GDM1 (cell line): ENCODE data around the gene RUNX1.

Experiments used
- DNase-seq: peaks from one replicate; lab custom pipeline; 2025; lab: John Stamatoyannopoulos, UW

Gene RUNX1

DNA sequence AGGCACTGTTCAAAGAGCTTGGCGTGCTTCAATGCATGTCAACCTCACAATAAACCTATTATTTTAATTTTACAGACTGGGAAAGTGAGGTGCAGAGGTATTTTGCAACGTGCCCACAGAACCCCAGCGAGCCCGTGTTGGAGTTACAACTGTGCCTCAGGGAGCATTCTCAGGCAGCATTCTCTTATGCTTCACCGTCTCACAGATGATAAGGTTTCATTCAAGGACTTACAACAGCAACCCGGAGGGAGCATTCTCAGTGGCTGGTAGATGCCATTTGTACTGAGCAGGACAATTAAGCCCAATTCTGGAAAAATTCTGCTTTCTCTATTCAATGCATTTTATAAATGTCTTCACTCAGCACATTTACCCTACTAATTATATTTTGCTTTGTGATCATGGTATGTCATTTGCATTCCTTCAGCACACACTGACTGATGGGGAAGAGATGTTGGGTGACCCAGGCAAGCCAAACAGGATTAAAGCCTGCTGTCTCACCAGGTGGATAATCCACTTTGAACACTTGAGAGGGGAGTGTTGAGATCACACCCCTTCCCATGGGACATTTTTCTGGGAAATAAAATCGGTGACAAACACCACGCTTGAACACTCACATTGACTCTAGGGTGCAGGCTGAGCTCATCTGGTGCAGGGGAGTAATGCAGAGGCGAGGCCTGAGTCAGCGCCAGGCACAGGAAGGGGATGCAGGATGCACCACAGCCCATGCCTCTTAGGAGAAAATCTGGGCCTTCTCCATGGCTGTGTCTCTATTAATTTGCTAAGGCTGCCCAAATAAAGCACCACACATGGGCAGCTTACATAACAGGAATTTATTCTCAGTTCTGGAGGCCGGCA lies 266.4 kb downstream of the RUNX1 start:
- DNase-seq, result no peak

DNA sequence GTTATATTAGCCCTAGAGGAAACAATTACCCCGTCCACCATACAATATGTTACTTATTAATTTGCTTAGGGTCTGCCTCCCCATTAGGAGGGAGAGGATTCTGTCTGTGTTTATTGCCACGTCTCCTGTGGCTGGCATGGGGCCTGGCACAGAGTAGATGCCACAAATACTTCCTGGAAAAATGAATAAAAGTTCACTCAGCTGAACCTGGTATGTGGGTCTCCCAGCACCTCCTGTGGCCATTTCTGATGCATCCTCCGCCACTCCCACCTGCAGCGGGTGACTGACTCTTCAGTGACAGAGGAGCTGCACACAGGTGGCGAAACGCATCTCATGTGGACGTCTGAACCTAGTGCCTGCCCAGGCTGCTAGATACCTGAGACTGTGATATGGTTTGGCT lies 267.6 kb downstream of the RUNX1 start:
- DNase-seq, result no peak

DNA sequence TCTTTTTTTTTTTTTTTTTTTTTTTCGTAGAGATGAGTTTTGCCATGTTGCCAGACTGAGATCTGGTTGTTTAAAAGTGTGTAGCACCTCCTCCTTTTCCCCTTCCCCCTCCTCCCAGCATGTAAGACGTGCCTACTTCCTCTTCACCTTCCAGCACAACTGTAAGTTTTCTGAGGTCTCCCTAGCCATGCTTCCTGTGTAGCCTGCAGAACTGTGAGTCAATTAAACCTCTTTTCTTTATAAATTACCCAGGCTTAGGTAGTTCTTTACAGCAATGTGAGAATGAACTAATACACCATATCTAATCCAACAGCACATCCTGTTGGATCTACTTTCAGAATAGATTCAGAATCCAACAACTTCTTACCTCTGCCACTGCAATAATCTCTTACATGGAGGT lies 269.2 kb downstream of the RUNX1 start:
- DNase-seq, result no peak

DNA sequence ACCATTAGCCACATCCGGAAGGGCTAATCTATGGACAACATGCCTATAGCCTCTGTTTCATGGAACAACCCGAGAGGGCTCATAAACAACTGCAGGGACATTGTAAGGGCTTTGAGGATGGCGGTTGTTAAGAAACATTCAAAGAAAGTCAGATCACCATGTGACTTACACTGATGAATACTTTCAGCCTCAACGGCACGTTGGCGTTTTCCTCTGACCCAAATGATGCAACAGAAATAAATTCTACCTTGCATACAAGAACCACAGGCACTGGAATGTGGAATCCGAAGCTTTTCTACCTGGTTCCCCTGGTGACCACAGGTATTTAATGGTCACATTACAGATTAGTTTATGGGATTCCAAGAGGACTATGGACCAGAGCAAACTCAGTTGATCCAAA lies 273.3 kb downstream of the RUNX1 start:
- no peak for DNase-seq

DNA sequence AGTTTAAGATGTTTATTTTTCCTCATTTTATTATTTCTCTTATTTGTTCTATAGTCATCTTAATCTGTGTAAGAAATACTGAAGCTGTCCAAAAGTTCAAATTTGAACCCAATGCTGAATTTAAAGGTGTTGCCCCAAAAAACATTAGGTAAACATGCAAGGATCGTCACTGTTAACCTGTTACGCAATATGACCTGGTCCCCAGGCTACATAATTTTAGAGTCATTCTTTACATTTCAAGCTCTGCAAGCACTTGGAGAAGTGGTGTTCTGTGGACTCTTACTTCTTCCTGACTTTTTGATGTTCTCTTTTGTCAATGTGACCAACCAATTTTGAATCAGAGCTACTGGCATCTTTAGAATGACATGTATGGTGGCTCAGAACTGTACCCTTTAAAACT lies 274.4 kb downstream of the RUNX1 start:
- DNase-seq, result no peak

DNA sequence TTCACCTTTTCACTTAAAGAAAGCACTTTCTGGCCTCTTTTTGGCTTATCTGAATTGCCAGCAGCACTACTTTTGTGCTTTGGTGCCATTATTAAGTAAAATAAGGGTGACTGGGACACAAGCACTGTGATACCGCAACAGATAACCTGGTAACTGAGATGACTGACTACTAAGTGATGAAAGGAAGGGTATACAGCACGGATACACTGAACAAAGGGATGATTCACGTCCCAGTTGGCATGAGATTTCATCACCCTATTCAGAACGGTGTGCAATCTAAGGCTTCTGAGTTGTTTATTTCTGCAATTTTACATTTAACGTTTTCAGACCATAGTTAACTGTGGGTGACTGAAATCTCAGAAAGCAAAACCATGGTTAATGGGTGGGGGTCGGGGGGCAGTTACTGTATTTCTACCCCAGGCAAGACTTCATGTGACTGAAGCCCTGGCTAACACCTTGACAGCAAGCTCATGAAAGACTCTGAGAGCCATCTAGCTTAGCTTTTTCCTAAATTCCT lies 277.5 kb downstream of the RUNX1 start:
- DNase-seq, result no peak

DNA sequence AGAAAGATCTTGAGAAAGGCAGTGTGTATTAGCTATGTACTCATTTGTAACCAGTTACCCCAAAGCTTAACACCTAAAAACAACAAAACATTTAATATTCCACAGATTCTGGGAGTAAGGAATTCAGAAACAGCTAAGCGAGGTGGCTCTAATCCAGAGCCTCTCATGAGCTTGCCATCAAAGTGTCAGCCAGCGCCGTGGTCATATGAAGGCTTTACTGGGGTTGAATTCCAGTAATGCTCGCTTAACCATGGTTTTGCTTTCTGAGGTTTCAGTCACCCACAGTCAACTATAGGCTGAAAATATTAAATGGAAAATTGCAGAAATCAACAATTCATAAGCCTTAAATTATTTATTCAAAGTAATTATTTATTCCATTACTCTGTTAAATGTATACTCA lies 278.5 kb downstream of the RUNX1 start:
- DNase-seq, result no peak

DNA sequence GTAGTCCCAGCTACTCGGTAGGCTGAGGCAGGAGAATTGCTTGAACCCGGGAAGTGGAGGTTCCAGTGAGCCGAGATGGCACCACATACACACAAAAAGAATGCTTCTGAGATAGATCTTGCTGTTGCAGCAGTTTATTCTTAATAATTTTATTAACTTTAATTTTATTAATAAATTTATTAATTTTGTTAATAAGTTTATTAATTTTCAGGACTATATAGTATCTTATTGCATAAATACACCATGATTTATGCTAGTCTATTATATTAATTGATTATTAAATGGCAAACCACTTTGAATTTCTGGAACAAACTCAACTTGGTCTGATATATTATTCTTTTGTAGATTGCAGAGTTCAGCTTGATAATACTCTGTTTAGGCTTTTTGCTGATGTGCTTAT lies 280.8 kb downstream of the RUNX1 start:
- no peak for DNase-seq

DNA sequence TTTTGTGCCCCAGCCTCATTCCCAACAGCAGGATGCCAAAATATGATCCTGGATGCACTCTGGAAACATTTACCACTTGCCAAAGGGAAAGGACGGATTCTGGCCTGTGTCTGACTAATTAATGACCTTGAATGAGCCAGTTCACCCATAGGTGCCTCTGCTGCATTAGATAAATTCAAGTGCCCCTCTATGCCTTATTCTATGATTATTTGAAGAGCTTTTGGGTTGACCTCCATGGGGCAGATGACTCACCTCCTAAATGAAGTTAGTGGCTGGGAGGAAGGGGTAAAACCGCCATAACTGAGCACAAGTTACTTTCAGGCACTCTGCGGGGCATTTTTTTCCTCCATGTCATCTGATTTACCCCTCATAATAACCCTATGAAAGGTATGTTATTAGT lies 282.2 kb downstream of the RUNX1 start:
- no peak for DNase-seq

DNA sequence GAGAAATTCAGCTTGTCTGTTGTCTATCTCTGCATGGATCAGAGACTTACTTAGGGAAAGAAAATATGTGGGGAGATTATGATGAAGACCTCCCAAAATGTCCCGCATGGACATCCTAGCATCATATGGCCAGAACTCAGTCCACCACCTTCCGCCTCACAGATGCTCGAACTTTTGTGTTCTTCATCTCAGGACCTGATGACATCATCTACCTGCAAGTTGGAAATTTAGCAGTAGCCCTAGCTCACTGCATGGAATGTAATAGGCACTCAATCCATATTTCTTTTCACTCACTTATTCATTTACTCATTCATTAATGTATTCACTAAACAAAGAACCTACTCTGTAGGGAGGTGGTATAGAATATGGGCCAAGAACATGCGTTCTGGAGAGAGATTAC lies 283.5 kb downstream of the RUNX1 start:
- no peak for DNase-seq

DNA sequence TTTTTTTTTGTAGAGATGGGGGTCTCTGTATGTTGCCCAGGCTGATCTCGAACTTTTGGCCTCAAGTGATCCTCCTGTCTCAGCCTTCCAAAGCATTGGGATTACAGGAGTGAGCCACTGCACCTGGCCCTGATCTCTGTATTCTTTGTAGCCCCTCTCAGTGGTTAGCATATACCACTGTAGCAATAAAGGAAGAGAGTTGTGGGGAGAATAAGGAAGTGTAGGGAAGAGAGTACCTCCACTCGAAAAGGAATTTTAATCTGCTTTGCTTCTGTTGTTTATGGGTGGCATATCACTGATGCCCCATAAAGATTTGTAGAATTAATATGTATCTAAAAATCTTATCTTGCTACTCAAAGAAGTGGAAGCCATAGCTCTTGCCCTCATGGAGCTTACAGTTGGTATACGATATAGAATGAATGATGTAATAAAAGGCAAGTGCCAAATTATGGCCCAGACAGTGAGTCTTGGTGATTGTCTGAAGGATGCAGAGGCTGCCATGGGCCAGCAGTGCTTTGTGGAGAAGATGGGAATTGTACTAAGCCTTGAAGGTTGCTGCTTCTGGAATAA lies 284.3 kb downstream of the RUNX1 start:
- DNase-seq, result no peak

DNA sequence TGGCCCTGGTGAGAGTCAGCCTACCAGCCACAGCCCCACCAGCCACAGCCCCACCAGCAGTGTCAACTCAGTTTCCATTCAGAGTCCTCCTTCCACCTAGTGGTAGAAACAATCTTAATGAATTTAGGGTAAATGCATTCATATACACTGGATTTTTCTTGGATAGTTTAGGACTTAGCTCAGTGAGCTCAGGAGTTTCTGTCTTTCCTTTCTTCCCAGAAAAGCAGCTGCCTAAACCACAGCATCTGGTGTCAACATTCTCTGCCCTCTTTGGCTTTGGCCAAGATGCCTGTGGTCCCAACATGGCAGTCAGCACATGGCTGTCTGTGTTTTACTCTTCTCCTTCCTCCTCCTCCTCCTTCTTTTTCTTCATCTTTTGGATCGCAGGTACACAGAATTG lies 286.3 kb downstream of the RUNX1 start:
- no peak for DNase-seq

DNA sequence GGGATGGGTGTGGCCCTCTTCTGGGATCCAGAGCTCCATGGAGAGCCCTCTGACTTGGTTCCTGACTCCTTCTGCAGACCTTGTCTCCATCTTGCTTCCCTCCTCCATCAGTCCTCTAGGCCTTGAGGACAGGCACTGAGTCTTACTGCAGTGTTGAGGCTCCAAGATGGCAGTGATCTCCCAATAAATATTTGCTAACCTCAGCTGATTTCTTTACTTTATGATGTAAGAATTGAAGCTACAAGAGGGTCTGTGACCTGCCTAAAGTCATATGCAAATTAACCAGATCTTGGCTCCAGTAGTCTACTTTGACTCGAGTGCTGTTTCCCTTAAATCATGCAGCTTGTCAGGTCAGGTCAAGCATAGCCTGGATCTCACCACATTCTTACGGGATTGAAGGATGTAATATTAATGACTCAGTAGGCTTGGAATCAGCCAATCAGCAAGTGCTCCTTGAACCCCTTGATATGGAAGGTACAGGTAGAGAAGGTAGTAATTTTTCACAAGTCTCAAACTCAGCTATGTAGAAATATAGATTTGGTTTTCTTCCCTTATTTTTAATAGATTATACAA lies 287.3 kb downstream of the RUNX1 start:
- DNase-seq, result no peak

DNA sequence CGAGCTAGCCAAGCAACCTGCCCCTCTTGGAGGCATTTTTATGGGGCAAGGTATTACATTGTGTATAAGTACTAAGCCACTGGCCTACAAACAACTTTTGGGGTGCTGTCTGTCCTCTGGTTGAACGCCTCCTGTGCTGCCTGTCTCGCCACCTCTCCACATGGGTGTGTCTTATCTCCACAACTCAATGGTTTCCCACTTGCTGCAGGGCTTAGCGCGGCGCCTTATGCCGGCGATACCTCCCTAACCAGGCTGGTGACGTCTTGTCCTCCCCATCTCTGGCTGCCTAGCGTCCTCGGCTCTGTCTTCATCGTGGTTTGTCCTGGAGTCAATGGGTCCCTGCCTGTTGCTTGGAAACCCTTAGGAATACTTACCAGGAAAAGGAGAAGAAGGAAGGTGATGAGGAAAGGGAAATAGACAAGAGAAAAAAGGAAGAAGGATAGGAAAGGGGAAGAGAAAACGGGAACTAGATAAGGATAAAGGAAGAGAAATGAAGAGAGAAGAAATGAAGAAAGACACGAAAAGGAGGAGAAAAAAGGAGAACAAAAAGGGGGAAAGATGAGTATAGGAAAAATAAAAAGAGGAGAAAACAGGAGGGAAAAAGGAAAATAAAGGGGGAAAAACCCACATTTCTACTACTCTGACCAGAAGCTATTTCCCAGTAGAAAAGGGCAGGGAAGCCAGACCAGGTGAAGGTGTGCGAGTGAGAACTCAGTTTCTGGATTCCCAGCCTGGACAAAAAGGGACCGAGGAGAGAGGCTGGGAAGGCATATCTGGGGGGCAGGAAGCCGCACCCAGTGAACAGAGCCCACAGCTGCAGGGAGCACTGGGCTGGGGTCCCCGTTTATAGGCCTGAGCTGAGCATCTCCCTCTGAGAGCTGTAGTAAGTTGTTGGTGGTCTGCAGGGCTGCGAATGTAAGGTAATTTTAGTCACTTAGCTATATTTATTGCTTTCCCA lies 294.1 kb downstream of the RUNX1 start:
- no peak for DNase-seq

DNA sequence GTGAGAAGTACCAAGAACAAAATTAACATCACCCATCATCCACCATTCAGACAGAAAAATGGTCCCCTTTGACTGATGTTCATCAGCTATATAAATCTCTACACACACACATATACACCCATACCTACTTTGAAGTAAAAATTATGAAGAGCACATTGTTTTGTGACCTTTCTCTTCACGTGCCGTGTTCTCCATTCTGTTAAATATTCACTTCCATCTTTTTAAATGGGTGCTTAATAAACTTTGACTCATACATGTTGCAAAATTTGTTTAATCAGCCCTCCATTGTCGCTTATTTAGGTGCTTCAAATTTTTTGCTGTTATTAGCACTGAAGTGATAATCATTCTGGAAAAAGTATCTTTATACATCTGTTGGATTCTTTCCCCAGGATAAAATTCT lies 300.2 kb downstream of the RUNX1 start:
- no peak for DNase-seq

DNA sequence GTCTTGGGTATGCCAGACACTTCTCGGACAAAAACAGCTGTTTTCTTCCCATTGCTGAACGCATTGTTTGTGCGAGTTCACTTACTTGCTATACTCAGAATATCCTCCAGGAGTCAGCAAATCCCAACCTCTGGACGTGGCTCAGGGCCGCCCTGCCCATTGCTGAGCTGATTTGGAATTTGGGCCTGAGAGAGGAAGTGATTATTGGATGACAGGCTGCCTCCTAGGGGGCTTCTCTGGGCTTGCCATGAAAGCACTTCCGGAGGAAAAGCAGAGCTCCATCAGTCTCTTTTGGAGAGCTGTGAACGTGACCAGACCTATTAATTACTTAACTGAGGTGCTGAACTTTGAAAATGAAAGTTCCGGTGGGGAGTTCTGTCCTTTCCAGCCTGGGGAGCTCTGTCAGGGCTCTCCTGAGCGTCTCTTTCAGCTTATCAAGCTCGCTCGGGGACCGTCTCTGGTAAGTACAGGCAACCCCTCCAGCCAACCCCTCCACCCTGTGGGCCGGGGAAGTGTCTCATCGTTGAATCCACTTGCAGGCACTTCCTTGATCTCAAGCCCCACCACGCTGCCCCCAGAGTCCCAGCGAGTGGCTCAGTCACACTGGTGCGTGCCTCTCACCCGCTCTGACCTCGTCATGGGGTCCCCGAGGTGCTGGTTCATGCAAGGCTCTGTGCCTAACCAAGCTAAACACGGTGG lies 303.4 kb downstream of the RUNX1 start:
- DNase-seq, result peak; percentile 49

DNA sequence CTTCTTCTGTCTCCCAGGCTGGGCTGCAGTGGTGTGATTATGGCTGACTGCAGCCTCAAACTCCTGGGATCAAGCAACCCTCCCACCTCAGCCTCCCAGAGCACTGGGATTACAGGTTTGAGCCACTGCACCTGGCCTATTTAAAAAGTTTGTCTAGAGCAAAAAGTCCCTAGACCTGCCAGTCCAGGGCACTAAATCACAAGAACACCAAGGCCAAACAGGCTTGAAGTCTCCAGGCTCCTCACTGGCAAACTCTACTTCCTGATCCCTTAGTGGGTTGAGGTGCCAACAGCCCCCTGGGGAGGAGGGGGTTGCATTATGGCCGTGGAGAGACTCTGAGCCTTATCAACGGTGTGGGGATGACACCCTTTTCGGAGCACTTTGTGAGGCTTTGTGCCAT lies 304.3 kb downstream of the RUNX1 start:
- no peak for DNase-seq

DNA sequence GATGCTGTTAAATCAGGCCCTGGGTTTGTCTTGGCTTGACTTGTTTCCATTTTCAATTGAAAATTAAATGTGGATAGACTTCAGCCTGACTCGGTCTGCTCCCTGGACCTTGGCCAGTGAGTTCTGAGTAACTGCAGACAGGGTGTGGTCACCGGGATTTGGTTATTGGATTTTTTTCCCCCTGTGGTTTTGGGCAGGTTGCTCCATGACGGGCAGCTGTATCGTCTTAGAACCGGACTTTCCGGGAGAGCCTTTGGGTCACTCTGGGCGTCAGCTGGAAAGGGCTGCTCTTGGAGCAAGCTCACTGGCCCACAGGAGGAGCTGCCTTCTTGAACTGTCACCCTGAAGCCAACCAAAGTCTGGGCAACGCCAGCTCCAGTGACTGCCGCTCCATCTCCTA lies 305.3 kb downstream of the RUNX1 start:
- no peak for DNase-seq

DNA sequence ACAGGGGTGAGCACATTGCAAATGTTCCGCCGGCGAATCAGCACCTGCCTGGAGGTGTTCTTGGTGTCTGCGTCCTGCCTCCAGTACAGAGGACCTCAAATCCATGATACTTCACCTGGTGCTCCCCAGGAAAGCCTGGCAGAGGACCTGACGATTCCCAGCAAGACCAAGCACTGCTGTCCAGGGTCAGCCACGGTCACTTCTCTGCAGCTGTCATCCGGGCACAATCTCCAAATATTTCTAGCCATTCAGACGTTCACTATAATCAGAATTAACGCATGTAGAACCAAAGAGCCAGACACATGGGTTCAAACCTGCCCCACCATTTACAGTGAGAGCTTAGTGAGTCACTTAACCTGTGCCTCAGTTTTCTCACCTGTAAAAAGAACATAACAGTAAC lies 305.8 kb downstream of the RUNX1 start:
- DNase-seq, result no peak

DNA sequence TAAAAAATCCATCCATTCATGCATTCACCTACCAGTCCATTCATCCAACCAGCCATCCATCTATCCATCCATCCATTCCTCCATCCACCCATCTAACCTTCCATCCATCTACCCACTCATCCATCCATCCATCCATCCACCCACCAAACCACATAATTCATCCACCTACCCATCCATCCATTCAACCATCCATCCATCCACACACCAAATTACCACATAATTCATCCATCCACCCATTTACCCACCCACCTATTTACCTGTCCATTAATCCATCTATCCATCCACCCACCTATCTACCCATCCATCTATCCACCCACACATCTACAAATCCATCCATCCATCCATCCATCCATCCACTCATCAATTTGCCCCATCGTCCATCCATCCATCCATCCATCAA lies 308.9 kb downstream of the RUNX1 start:
- DNase-seq, result no peak
